DOHH2 (cell line): ENCODE data around the gene TECRL.

Experiments
- H3F3A ChIP-seq: fragments of 200-600 bp; sonication (generic), shearing (Covaris generic); 2 replicates; pipeline ENCODE4 v1.6.0; 2016; ENCODE audit warnings: antibody characterized with exemption, mild to moderate bottlenecking; ENCODE audit not compliant: control insufficient read depth, insufficient read depth
- H3K27ac ChIP-seq: fragments of 200-600 bp; sonication (generic); 2 replicates; pipeline ENCODE4 v1.5.1; 2014; ENCODE audit warnings: low read depth, mild to moderate bottlenecking, low read length, moderate library complexity
- H3K27me3 ChIP-seq: fragments of 200-600 bp; sonication (generic); 2 replicates; pipeline ENCODE4 v1.6.1; 2014; ENCODE audit warnings: mild to moderate bottlenecking, low read length, mixed read lengths; ENCODE audit not compliant: control insufficient read depth
- H3K36me3 ChIP-seq: fragments of 200-600 bp; sonication (generic); 2 replicates; pipeline ENCODE4 v1.6.1; 2014; ENCODE audit warnings: mild to moderate bottlenecking, low read length, moderate library complexity, mixed read lengths; ENCODE audit not compliant: control insufficient read depth
- H3K4me1 ChIP-seq: fragments of 200-600 bp; sonication (generic); 2 replicates; pipeline ENCODE4 v1.6.1; 2014; ENCODE audit warnings: mild to moderate bottlenecking, low read length, mixed read lengths; ENCODE audit not compliant: control insufficient read depth
- H3K4me2 ChIP-seq: fragments of 200-600 bp; sonication (generic); 2 replicates; pipeline ENCODE4 v1.6.0; 2014; ENCODE audit warnings: mild to moderate bottlenecking, low read length, moderate library complexity
- H3K4me3 ChIP-seq: fragments of 200-600 bp; sonication (generic); 2 replicates; pipeline ENCODE4 v1.5.1; 2014; ENCODE audit warnings: mild to moderate bottlenecking, low read length, mixed read lengths
- H3K79me2 ChIP-seq: fragments of 200-600 bp; sonication (generic); 2 replicates; pipeline ENCODE4 v1.6.1; 2014; ENCODE audit warnings: mild to moderate bottlenecking, low read length, mixed read lengths; ENCODE audit not compliant: control insufficient read depth
- H3K9me2 ChIP-seq: fragments of 200-600 bp; sonication (generic); replicated peaks from 2 replicates; pipeline ENCODE4 v1.6.1; 2014; ENCODE audit warnings: mild to moderate bottlenecking, low read length, mixed read lengths; ENCODE audit not compliant: control insufficient read depth
- H3K9me3 ChIP-seq: fragments of 200-600 bp; sonication (generic); 2 replicates; pipeline ENCODE4 v1.6.1; 2014; ENCODE audit warnings: antibody characterized with exemption, low read length, mixed read lengths; ENCODE audit not compliant: control insufficient read depth, insufficient read depth
- H4K20me1 ChIP-seq: fragments of 200-600 bp; sonication (generic); 2 replicates; pipeline ENCODE4 v1.6.0; 2014; ENCODE audit warnings: low read depth, mild to moderate bottlenecking, antibody characterized with exemption, low read length, moderate library complexity; ENCODE audit not compliant: control insufficient read depth, insufficient read depth
- CTCF ChIP-seq: fragments of 200-600 bp; sonication (generic); IDR thresholded peaks from one replicate; pipeline ENCODE4 v1.5.1; 2014; ENCODE audit warnings: antibody characterized with exemption, mild to moderate bottlenecking, low read depth, low read length; ENCODE audit not compliant: poor library complexity, severe bottlenecking
- EZH2phosphoT487 ChIP-seq: fragments of 200-600 bp; sonication (generic); IDR thresholded peaks from 2 replicates; pipeline ENCODE4 v1.6.1; 2017; ENCODE audit warnings: borderline replicate concordance, mild to moderate bottlenecking, antibody characterized with exemption, low read length, moderate library complexity, mixed read lengths

Gene TECRL

GRCh38 chr4:64385220-64385619, 24.0 kb downstream of the TECRL start:
- Histone ChIP-seq H3K4me1 (no peaks in the 10 kb centered on the region), H3K27ac (no peak overlapping the region), H3K4me2 (no peak overlapping the region), H3F3A (no peaks in the 10 kb centered on the region), H3K79me2 (no peaks in the 10 kb centered on the region), H4K20me1 (no peaks in the 10 kb centered on the region), H3K9me3 (no peaks in the 10 kb centered on the region; the same call in 1 of the 2 replicates), H3K27me3 (no peaks in the 10 kb centered on the region), H3K36me3 (no peaks in the 10 kb centered on the region), H3K9me2 (no peaks in the 10 kb centered on the region), H3K4me3 (no peak overlapping the region)
- no peak for TF ChIP-seq CTCF
- TF ChIP-seq EZH2phosphoT487, result no peak

- TF ChIP-seq CTCF (no peak), EZH2phosphoT487 (no peak)
- Histone ChIP-seq H3F3A (no peaks in the 10 kb centered on the region), H3K4me2 (no peak overlapping the region), H3K27ac (no peak overlapping the region), H3K36me3 (no peaks in the 10 kb centered on the region), H3K4me3 (no peak overlapping the region), H4K20me1 (no peaks in the 10 kb centered on the region), H3K9me2 (no peaks in the 10 kb centered on the region), H3K4me1 (no peaks in the 10 kb centered on the region), H3K9me3 (no peaks in the 10 kb centered on the region; the same call in 1 of the 2 replicates), H3K79me2 (no peaks in the 10 kb centered on the region), H3K27me3 (no peaks in the 10 kb centered on the region)
Observed at GRCh38 chr4:64384237-64385203, 24.7 kb downstream of the TECRL start.

- Histone ChIP-seq H3K4me3 (no peak overlapping the region), H3K4me1 (no peaks in the 10 kb centered on the region), H3K79me2 (no peaks in the 10 kb centered on the region), H3K9me2 (no peaks in the 10 kb centered on the region), H3F3A (no peaks in the 10 kb centered on the region), H3K4me2 (no peak overlapping the region), H3K27ac (no peak overlapping the region), H4K20me1 (no peaks in the 10 kb centered on the region), H3K27me3 (no peaks in the 10 kb centered on the region), H3K36me3 (no peaks in the 10 kb centered on the region), H3K9me3 (no peaks in the 10 kb centered on the region)
- no peak for TF ChIP-seq EZH2phosphoT487
- TF ChIP-seq CTCF, result no peak
Observed at GRCh38 chr4:64368741-64369140, 40.5 kb downstream of the TECRL start.
